GM12872 (cell line): ENCODE measurements around the gene CITED2.

Experiments used
- CTCF ChIP-seq: IDR thresholded peaks from 3 replicates; pipeline ENCODE4 v1.5.1; 2011; ENCODE audit warnings: low read depth, mild to moderate bottlenecking, low read length, moderate library complexity; ENCODE audit not compliant: insufficient read depth

Gene CITED2

DNA sequence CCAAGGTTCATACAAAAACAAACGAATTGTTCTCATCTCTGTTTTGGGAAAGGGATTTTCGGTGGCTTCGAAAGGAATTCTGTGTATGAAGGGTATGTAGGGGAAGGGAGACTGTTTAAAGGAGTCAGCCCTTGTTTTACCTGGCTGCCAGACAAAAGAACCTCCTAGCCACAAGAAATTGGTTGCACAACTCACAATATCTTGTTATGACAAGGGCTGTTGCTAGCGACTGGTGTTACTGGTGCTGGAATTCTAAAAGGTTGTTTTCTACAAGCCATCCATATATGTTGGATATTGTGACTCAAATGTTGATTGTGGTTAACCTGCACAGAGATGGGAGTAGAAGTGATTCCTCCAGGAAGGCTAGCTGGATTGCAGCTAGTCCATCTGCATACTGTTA lies 34.6 kb upstream of the CITED2 start:
- no peak for TF ChIP-seq CTCF

GRCh38 chr6:139407718-139408222 lies 33.3 kb upstream of the CITED2 start:
- no peak for TF ChIP-seq CTCF

GRCh38 chr6:139406577-139407343 lies 32.3 kb upstream of the CITED2 start:
- no peak for TF ChIP-seq CTCF

- TF ChIP-seq CTCF: no peak
These were observed 28.5 kb upstream of the CITED2 start for GRCh38 chr6:139402876-139403386.

- TF ChIP-seq CTCF: no peak
These were observed 24.2 kb upstream of the CITED2 start for GRCh38 chr6:139398658-139399057.

- TF ChIP-seq CTCF: no peak
These were observed 21.4 kb upstream of the CITED2 start for GRCh38 chr6:139395891-139396301.

GRCh38 chr6:139395371-139395770 lies 20.9 kb upstream of the CITED2 start:
- no peak for TF ChIP-seq CTCF
